ENCODE results near the gene GHR.

- TF ChIP-seq CTCF (optimal IDR thresholded peaks at IDR 0.05 in 1 of 3, IDR thresholded peaks at IDR 0.05 in 1 of 3, conservative IDR thresholded peaks at IDR 0.05 in 1 of 3; ENCODE audit: extremely low read depth in 1 of 3, insufficient read depth in 2 of 3, low read length in 3 of 3) (no peak), EZH2 (IDR thresholded peaks at IDR 0.05; ENCODE audit: low read length) (no peak)
Observed at GRCh38 chr5:42600441-42600840, 177.2 kb downstream of the GHR start.
